Neuronal stem cell (in vitro differentiated cells): Measurements from ENCODE around the gene ADAMTSL1.
A peak's percentile ranks its signal among the peaks of the same experiment; 100 is the strongest.

ENCODE experiments used
- DNase-seq: peaks from one replicate; pipeline ENCODE4 v3.0.0-alpha.2; 2013; ENCODE audit warnings: low spot score
- H2AFZ ChIP-seq: one replicate; pipeline ENCODE4 v1.6.1; 2013; ENCODE audit warnings: mild to moderate bottlenecking, low read length, inconsistent platforms
- H2AK5ac ChIP-seq: 2 replicates; pipeline ENCODE4 v1.6.1; 2013; ENCODE audit warnings: low read depth, mild to moderate bottlenecking, inconsistent platforms, low read length, moderate library complexity, mixed read lengths
- H2BK120ac ChIP-seq: 2 replicates; pipeline ENCODE4 v1.6.1; 2013; ENCODE audit warnings: low read depth, mild to moderate bottlenecking, inconsistent platforms, low read length, moderate library complexity, mixed read lengths
- H2BK12ac ChIP-seq: one replicate; pipeline ENCODE4 v1.6.1; 2013; ENCODE audit warnings: low read length, inconsistent platforms
- H2BK15ac ChIP-seq: 2 replicates; pipeline ENCODE4 v1.6.1; 2013; ENCODE audit warnings: mild to moderate bottlenecking, low read length, inconsistent platforms, mixed read lengths
- H2BK5ac ChIP-seq: one replicate; pipeline ENCODE4 v1.6.1; 2013; ENCODE audit warnings: inconsistent platforms, mild to moderate bottlenecking, low read length, moderate library complexity
- H3K14ac ChIP-seq: one replicate; pipeline ENCODE4 v1.6.1; 2013; ENCODE audit warnings: low read length, inconsistent platforms
- H3K18ac ChIP-seq: 2 replicates; pipeline ENCODE4 v1.6.1; 2013; ENCODE audit warnings: low read length, inconsistent platforms
- H3K23ac ChIP-seq: 2 replicates; pipeline ENCODE4 v1.6.1; 2013; ENCODE audit warnings: low read depth, mild to moderate bottlenecking, mixed read lengths, low read length, inconsistent platforms; ENCODE audit not compliant: poor library complexity
- H3K27ac ChIP-seq: replicated peaks from 3 replicates; pipeline ENCODE4 v1.5.1; 2013; ENCODE audit warnings: low read length, inconsistent platforms
- H3K27me3 ChIP-seq, 3 experiments: 2 replicates each; pipeline ENCODE4 v1.6.1; 2013; ENCODE audit warnings: low read length in 3 of 3, mild to moderate bottlenecking in 2 of 3, inconsistent platforms in 1 of 3, low read depth in 1 of 3, mixed read lengths in 1 of 3, moderate library complexity in 1 of 3; ENCODE audit not compliant: control insufficient read depth in 3 of 3, insufficient read depth in 3 of 3
- H3K36me3 ChIP-seq, 2 donors: replicated peaks in 1 of 2; 2 replicates each; pipeline ENCODE4 v1.6.1; 2013; ENCODE audit warnings: low read length in 2 of 2; ENCODE audit not compliant: control insufficient read depth in 2 of 2, insufficient read depth in 2 of 2
- H3K4ac ChIP-seq: 2 replicates; pipeline ENCODE4 v1.6.1; 2013; ENCODE audit warnings: inconsistent platforms, mild to moderate bottlenecking, low read length, moderate library complexity
- H3K4me1 ChIP-seq, 2 donors: 1 replicate in 1 of 2; 2 replicates in 1 of 2; pipeline ENCODE4 v1.6.1; 2013; ENCODE audit warnings: low read length in 2 of 2, low read depth in 1 of 2; ENCODE audit not compliant: control insufficient read depth in 2 of 2, insufficient read depth in 1 of 2
- H3K4me2 ChIP-seq: one replicate; pipeline ENCODE4 v1.6.1; 2013; ENCODE audit warnings: mild to moderate bottlenecking, low read length, inconsistent platforms; ENCODE audit not compliant: insufficient read depth, poor library complexity, severe bottlenecking
- H3K4me3 ChIP-seq, 2 donors: 2 replicates each; pipeline ENCODE4 v1.5.1; 2013; ENCODE audit warnings: low read length in 2 of 2, mild to moderate bottlenecking in 2 of 2, inconsistent platforms in 1 of 2, moderate library complexity in 1 of 2
- H3K79me1 ChIP-seq: one replicate; pipeline ENCODE4 v1.6.1; 2013; ENCODE audit warnings: low read depth, mild to moderate bottlenecking, inconsistent platforms, low read length, moderate library complexity
- H3K9ac ChIP-seq: one replicate; pipeline ENCODE4 v1.6.1; 2013; ENCODE audit warnings: mild to moderate bottlenecking, low read depth, low read length, inconsistent platforms; ENCODE audit not compliant: poor library complexity
- H3K9me3 ChIP-seq, 2 donors: replicated peaks in 1 of 2; 2 replicates each; pipeline versions ENCODE3 to v1.6.1; 2013; ENCODE audit warnings: low read length in 2 of 2, mild to moderate bottlenecking in 2 of 2, inconsistent platforms in 1 of 2, low read depth in 1 of 2, mixed read lengths in 1 of 2, moderate library complexity in 1 of 2; ENCODE audit not compliant: control insufficient read depth in 2 of 2, insufficient read depth in 1 of 2
- H4K8ac ChIP-seq: one replicate; pipeline ENCODE4 v1.6.1; 2013; ENCODE audit warnings: low read depth, mild to moderate bottlenecking, inconsistent platforms, low read length, moderate library complexity
- H4K91ac ChIP-seq: one replicate; pipeline ENCODE4 v1.6.1; 2013; ENCODE audit warnings: low read length, low read depth, mild to moderate bottlenecking, inconsistent platforms; ENCODE audit not compliant: poor library complexity
- WGBS, 2 donors: extraction: QIAGEN DNeasy Blood & Tissue Kit; methylation state at CpG; one replicate each; pipeline ENCODE4 v1.1.7; 2013; ENCODE audit warnings: missing lambda C conversion rate in 2 of 2, mixed read lengths in 1 of 2; ENCODE audit not compliant: insufficient read length in 2 of 2, insufficient replicate concordance in 1 of 2; ENCODE audit errors: extremely low coverage in 2 of 2; 5-methylcytosine and 5-hydroxymethylcytosine counted together

Gene ADAMTSL1

GRCh38 chr9:18826248-18826647 is 352.3 kb downstream of the ADAMTSL1 start:
- no peak overlapping the region for H3K4me3 ChIP-seq
- H2BK15ac ChIP-seq, result no peak overlapping the region
- H2BK120ac ChIP-seq, result no peak overlapping the region
- no peak overlapping the region for H4K8ac ChIP-seq
- no peak overlapping the region for H3K9ac ChIP-seq
- no peak overlapping the region for H2BK12ac ChIP-seq
- H2BK5ac ChIP-seq, result no peak overlapping the region
- peaks cover 0 to 2% of the 10 kb centered on the region in 2 donors for H3K9me3 ChIP-seq
- no peak overlapping the region for H3K18ac ChIP-seq
- no peaks in the 10 kb centered on the region for H3K79me1 ChIP-seq
- WGBS, 2 donors, result no CpG with 5 or more reads among the region's 6 CpGs
- H2AFZ ChIP-seq, result peak overlapping the region; percentile 52
- no peak overlapping the region for H3K4me2 ChIP-seq
- H3K23ac ChIP-seq, result no peak overlapping the region
- H3K4me1 ChIP-seq, result peaks cover 0 to 6% of the 10 kb centered on the region in 2 donors
- no peaks in the 10 kb centered on the region for H3K36me3 ChIP-seq
- H3K27ac ChIP-seq, result no peak overlapping the region
- no peak overlapping the region for H3K4ac ChIP-seq
- no peak overlapping the region for H4K91ac ChIP-seq
- H2AK5ac ChIP-seq, result no peak overlapping the region
- H3K14ac ChIP-seq, result no peak overlapping the region
- H3K27me3 ChIP-seq, result no peaks in the 10 kb centered on the region
- DNase-seq, result no peak

GRCh38 chr9:18829066-18829465 is 355.1 kb downstream of the ADAMTSL1 start:
- Histone ChIP-seq H2BK120ac (no peak overlapping the region), H3K4me1 (peaks cover 0 to 2% of the 10 kb centered on the region in 2 donors), H2BK12ac (no peak overlapping the region), H3K18ac (no peak overlapping the region), H3K9me3 (peaks cover 0 to 2% of the 10 kb centered on the region in 2 donors), H3K4me3 (no peak overlapping the region), H2AK5ac (no peak overlapping the region), H3K14ac (no peak overlapping the region), H2AFZ (no peak overlapping the region), H2BK15ac (no peak overlapping the region), H3K79me1 (no peaks in the 10 kb centered on the region), H3K36me3 (no peaks in the 10 kb centered on the region), H4K91ac (no peak overlapping the region), H4K8ac (no peak overlapping the region), H3K23ac (no peak overlapping the region), H3K27ac (no peak overlapping the region), H3K4ac (no peak overlapping the region), H3K27me3 (no peaks in the 10 kb centered on the region), H3K4me2 (no peak overlapping the region), H3K9ac (no peak overlapping the region), H2BK5ac (no peak overlapping the region)
- DNase-seq, result no peak
- no CpG with 5 or more reads among the region's 3 CpGs for WGBS, 2 donors

GRCh38 chr9:18829873-18830272 is 355.9 kb downstream of the ADAMTSL1 start:
- Histone ChIP-seq H2BK120ac (no peak overlapping the region), H3K36me3 (no peaks in the 10 kb centered on the region), H2BK15ac (no peak overlapping the region), H3K4ac (no peak overlapping the region), H4K8ac (no peak overlapping the region), H2AFZ (no peak overlapping the region), H3K9ac (no peak overlapping the region), H3K4me3 (no peak overlapping the region), H2AK5ac (no peak overlapping the region), H3K4me2 (no peak overlapping the region), H3K14ac (no peak overlapping the region), H2BK12ac (no peak overlapping the region), H4K91ac (no peak overlapping the region), H2BK5ac (no peak overlapping the region), H3K79me1 (no peaks in the 10 kb centered on the region), H3K27me3 (no peaks in the 10 kb centered on the region), H3K4me1 (peaks cover 0 to 2% of the 10 kb centered on the region in 2 donors), H3K9me3 (peaks cover 0 to 2% of the 10 kb centered on the region in 2 donors), H3K27ac (no peak overlapping the region), H3K18ac (no peak overlapping the region), H3K23ac (no peak overlapping the region)
- DNase-seq, result no peak
- WGBS, 2 donors, result no CpG with 5 or more reads among the region's 5 CpGs

- Histone ChIP-seq H3K4ac (no peak overlapping the region), H3K9ac (no peak overlapping the region), H2BK5ac (no peak overlapping the region)
These were observed 360.9 kb downstream of the ADAMTSL1 start for GRCh38 chr9:18834740-18835361.

More at GRCh38 chr9:18834740-18835361, 360.9 kb downstream of the ADAMTSL1 start:
- no peaks in the 10 kb centered on the region for H3K36me3 ChIP-seq
- H3K9me3 ChIP-seq, result no peaks in the 10 kb centered on the region
- no peak overlapping the region for H2AFZ ChIP-seq
- H2BK15ac ChIP-seq, result no peak overlapping the region
- no peak overlapping the region for H4K91ac ChIP-seq
- no peak overlapping the region for H3K27ac ChIP-seq
- H2BK12ac ChIP-seq, result no peak overlapping the region
- no peak overlapping the region for H4K8ac ChIP-seq
- H3K4me2 ChIP-seq, result no peak overlapping the region
- no peak overlapping the region for H3K23ac ChIP-seq
- H3K18ac ChIP-seq, result no peak overlapping the region
- no peak overlapping the region for H2AK5ac ChIP-seq
- no peaks in the 10 kb centered on the region for H3K27me3 ChIP-seq
- H2BK120ac ChIP-seq, result no peak overlapping the region
- no peak for DNase-seq
- no CpG with 5 or more reads among the region's 4 CpGs for whole genome bisulfite sequencing, 2 donors
- no peaks in the 10 kb centered on the region for H3K4me1 ChIP-seq
- no peak overlapping the region for H3K14ac ChIP-seq
- no peak overlapping the region for H3K4me3 ChIP-seq
- H3K79me1 ChIP-seq, result no peaks in the 10 kb centered on the region
